A549 treated with RU486 at 1 μM for 4 hours (cell line): Measurements from ENCODE around the gene RNF212. TPM values are rescaled to one million over a fixed set of nuclear protein-coding genes. Genes with fewer than 3 reads are reported as not detected.

Experiments used
- total RNA-seq: library from RNA; stranded (reverse); fragments of 200-300 nt; extraction: Qiagen RNA extraction; gene quantifications from 5 replicates; pipeline ENCODE4 v1.2.3, GENCODE V29; 2022; ENCODE audit warnings: low read depth

RNF212 gene
- total RNA-seq = 1.8 to 4.3 TPM (median 2.7 TPM) in 5 replicates

GRCh38 chr4:1113311-1114009, at the start of gene RNF212:
RNF212 (minus strand) TSS chr4:1113564; CDS start chr4:1113464, 100 bp downstream.

Other genes with a start within 250 kb of the RNF212 start
- gene GAK, start 181.2 kb downstream of the RNF212 start, total RNA-seq = 31.9 to 52.0 TPM (median 45.8 TPM) in 5 replicates
- gene TMEM175, start 181.1 kb downstream of the RNF212 start, total RNA-seq = 8.6 to 10.0 TPM (median 9.0 TPM) in 5 replicates
- gene DGKQ, start 140.0 kb downstream of the RNF212 start, total RNA-seq = 4.0 to 7.9 TPM (median 6.9 TPM) in 5 replicates
- gene IDUA, start 126.5 kb downstream of the RNF212 start, total RNA-seq = 7.7 to 16.8 TPM (median 12.3 TPM) in 5 replicates
- gene SLC26A1, start 120.2 kb downstream of the RNF212 start, total RNA-seq = 0.20 to 0.91 TPM (median 0.26 TPM) in 5 replicates
- 14.1 to 24.8 TPM (median 24.6 TPM) in 5 replicates for gene FGFRL1, start 101.9 kb downstream of the RNF212 start, total RNA-seq
- 0.20 to 0.58 TPM (median 0.26 TPM) in 5 replicates for gene SPON2, start 59.0 kb upstream of the RNF212 start, total RNA-seq
- 66.1 to 92.8 TPM (median 81.0 TPM) in 5 replicates for gene CTBP1, start 135.6 kb upstream of the RNF212 start, total RNA-seq
- 52.1 to 67.4 TPM (median 65.9 TPM) in 5 replicates for gene MAEA, start 176.3 kb upstream of the RNF212 start, total RNA-seq
- 3.6 to 5.8 TPM (median 4.3 TPM) in 5 replicates for gene UVSSA, start 233.6 kb upstream of the RNF212 start, total RNA-seq